ENCODE data around the gene MYO3B. TPM values are rescaled to one million over a fixed set of nuclear protein-coding genes. Genes with fewer than 3 reads are reported as not detected.
A peak's percentile ranks its signal among the peaks of the same experiment; 100 is the strongest.

Gene MYO3B
- polyA plus RNA-seq, 12 donors, result 0.07 to 3.2 (median 0.23) TPM; not detected in 2

- no peak for DNase-seq
Observed at GRCh38 chr2:170305711-170306110, 127.8 kb downstream of the MYO3B start.

- DNase-seq, result no peak
Observed at GRCh38 chr2:170306293-170306873, 128.4 kb downstream of the MYO3B start.

DNA sequence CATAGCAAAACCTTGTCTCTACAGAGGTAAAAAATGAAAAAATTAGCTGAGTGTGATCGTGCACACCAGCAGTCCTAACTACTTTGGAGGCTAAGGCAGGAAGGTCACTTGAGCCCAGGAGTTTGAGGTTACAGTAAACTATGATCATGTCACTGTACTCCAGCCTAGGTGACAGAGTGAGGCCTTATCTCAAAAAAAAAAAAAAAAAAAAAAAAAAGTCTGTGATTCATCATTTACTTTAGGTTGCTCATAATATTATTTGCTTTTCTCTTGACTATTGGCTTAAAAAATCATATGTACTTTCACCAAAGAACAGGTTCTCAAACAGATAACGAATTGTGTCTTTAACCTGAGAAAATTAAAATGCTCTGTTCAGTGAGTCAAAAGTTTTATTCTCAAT lies 129.1 kb downstream of the MYO3B start:
- no peak for DNase-seq

DNA sequence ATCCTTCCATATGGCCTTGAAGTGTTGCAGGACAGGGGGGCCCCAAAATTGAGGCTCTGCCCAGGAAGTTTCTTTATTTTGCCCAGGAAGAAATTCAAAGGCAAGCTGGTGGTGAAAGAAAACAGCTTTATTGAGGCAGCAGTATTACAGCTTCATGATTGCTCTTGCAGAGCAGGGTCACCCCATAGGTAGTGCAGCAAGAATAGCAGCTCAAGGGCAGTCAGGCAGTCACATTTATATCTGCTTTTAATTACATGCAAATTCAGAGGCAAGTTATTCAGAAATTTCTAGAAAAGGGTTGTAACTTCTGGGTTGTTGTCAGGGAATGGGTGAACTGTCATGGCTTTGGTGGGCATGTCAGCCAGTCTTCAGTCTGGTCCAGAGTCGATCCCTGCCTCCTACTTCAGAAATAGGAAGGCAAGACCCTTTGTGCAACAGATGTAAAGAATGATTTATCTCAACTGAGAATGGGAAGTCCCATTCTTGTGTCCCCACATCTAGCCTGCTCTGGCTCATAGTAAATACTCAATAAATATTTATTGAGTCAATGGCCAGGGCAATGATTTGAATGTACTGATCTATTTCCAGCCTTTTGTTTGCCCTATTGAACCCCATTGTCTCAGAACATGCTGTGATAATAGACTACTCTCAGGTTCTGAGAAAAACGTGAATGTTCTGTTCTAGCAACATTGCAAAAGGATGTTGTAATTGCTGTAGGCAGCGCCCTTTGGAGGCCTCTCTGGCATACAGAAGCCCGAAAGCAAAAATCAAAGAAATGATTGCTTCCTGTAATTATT lies 129.8 kb downstream of the MYO3B start:
- no peak for DNase-seq

- no peak for DNase-seq
Observed at GRCh38 chr2:170310876-170311502, 133.0 kb downstream of the MYO3B start.

DNA sequence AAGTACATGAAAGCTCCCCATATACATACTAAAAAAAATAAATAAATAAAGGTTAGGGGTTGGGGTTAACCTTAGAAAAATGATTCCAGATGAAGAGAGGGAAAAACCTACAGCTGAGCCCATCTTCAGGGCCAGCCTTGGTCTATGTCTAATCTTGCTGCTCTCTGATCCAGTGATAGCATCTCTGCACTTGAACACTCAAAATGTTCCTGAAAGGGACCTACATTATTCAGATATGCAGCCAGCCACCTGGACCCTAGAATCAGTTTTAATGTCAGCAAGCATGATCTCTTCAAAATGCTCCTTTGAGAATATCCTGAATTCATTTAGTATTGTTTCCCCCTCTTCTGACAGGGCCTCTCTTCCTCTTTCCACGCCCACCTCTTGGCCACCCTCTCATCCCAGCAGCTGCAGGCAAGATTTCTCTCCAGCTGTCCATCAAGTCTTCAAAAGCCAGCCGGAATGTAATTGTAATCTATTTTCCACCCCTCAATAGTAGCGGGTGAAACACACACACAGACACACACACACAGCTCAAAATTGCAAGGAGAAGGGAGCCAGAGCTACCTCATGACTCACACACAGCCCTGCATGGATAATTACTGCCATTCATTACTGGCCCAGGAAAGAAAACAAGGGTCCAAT lies 135.5 kb downstream of the MYO3B start:
- peak; percentile 14 for DNase-seq

- DNase-seq, result no peak
Observed at GRCh38 chr2:170313992-170314348, 136.0 kb downstream of the MYO3B start.

GRCh38 chr2:170314744-170315447 lies 136.9 kb downstream of the MYO3B start:
- DNase-seq, result no peak

DNA sequence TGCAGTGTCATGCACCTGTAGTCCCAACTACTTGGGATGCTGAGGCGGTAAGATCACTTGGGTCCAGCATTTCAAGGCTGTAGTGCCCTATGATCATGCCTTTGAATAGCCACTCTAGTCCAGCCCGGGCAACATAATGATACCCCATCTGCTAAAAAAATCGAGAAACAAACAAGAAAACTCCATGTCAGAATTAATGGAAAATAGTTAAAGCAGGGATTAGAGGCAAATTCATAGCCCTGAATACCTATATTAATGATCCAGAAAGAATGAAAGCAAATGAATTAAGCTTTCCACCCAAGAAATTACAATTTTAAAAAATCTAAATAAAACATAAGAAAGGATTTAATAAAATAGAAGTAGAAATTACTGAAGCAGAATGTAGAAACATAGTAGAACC lies 143.0 kb downstream of the MYO3B start:
- no peak for DNase-seq

DNA sequence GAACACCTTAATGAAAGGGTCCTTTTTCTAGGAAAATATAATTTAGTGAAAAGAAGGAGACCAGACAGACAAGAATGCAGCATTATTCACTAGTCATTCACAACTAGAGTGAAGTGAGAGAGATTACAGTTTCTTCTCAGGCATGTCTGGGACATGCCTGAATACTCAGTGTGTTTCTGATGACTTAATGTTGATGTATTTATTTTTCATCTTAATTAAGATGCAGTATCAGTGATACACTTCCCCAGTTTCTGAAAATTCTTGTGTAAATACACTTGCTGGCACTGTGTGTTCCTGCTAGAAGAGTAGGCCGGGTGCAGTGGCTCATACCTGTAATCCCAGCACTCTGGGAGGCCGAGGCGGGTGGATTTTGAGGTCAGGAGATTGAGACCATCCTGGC lies 143.6 kb downstream of the MYO3B start:
- DNase-seq, result no peak

GRCh38 chr2:170322140-170322766 lies 144.3 kb downstream of the MYO3B start:
- no peak for DNase-seq

DNA sequence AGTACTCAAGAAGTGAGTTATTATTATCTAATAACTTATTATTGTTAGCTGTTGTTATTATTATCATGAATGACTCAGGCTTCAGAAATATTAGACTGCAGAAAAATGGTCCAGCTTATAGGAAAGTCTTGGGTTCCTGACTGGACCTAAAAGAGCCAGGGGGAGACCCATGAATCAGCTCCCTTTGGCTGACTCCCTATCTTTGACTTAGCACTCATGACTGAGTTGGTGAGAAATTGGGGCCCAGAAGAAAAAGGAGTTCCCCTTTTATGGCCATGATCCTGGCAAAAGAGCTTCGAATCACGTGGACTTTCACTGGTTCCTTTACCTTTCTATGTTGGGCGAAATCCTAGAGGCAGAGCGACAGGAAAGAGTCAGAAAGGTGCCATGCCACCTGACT lies 145.8 kb downstream of the MYO3B start:
- no peak for DNase-seq

- DNase-seq, result no peak
Observed at GRCh38 chr2:170324640-170325046, 146.7 kb downstream of the MYO3B start.

GRCh38 chr2:170330881-170331280 lies 152.9 kb downstream of the MYO3B start:
- no peak for DNase-seq

GRCh38 chr2:170332676-170333402 lies 154.9 kb downstream of the MYO3B start:
- no peak for DNase-seq

- DNase-seq, result no peak
Observed at GRCh38 chr2:170335351-170335750, 157.4 kb downstream of the MYO3B start.

DNA sequence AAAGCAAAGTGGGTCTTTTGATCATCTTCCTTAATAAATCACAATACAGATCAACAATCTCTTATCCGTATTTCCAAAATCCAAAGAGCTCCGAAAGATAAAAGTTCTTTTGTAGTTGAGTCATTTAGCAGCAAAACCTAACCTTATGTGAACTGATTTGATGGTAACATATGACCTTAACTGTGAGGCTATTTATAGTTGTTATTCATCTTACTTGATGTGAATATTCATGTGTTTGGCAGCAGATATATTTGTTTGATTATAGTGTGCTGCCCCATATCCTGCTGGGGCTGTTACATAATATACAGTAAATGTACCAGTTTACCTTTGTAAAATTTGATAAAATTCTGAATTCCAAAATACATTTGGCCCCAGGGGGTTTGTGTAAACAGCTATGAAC lies 158.5 kb downstream of the MYO3B start:
- DNase-seq, result no peak

DNA sequence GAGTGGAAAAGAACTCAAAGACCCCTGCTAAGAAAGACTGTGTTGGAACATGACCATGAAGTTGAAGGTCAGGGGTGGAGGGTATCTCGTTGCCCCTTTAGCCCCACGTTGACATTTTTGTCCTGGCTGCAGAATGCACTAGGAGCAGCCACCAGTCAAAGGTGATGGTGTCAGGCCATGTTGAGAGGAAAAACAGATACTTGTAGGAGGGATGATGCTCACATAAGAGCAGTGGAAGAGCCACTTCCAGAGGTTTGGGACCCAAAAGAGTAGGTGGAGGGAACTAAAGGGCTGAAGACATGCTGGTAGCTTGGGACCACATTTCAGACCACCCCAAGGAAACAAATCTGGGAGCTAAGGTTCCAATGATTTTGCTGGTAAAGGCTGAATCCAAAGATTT lies 159.0 kb downstream of the MYO3B start:
- no peak for DNase-seq

GRCh38 chr2:170339322-170339721 lies 161.4 kb downstream of the MYO3B start:
- no peak for DNase-seq

- no peak for DNase-seq
Observed at GRCh38 chr2:170339750-170340692, 162.1 kb downstream of the MYO3B start.
